LNCaP clone FGC (cell line): ENCODE measurements around the gene ERV3-1.
"Not testable (repeated sequence)": the region's sequence is repeated elsewhere in the genome, so short reads cannot be mapped to it uniquely, and the experiment has no call there.

ENCODE experiments used
- DNase-seq: peaks from one replicate; pipeline ENCODE4 v3.0.0-alpha.2; 2011; ENCODE audit warnings: low read depth
- H3K4me3 ChIP-seq: 2 replicates; pipeline ENCODE4 v1.5.1; 2011; ENCODE audit warnings: mild to moderate bottlenecking, low read depth, low read length, control low read depth
- CTCF ChIP-seq: IDR thresholded peaks from 2 replicates; pipeline ENCODE4 v1.5.1; 2012; ENCODE audit warnings: mild to moderate bottlenecking; ENCODE audit not compliant: control insufficient read depth, insufficient read depth; ENCODE audit errors: extremely low read depth

The ERV3-1 gene

GRCh38 chr7:64946772-64947171 is 59.7 kb downstream of the ERV3-1 start:
- DNase-seq = no peak
- no peak for TF ChIP-seq CTCF
- no peak overlapping the region for H3K4me3 ChIP-seq

GRCh38 chr7:64945503-64946175 is 60.8 kb downstream of the ERV3-1 start:
- no peak for TF ChIP-seq CTCF
- no peak for DNase-seq
- no peak overlapping the region for H3K4me3 ChIP-seq

- DNase-seq = not testable (repeated sequence)
Measured at GRCh38 chr7:64944667-64945502, 61.6 kb downstream of the ERV3-1 start.

More at GRCh38 chr7:64944667-64945502, 61.6 kb downstream of the ERV3-1 start:
- H3K4me3 ChIP-seq = not testable (repeated sequence)
